HG03135 (cell line): ENCODE measurements around the gene NDEL1.

Experiments used
- ATAC-seq: cut with Tn5 transposase; IDR thresholded peaks from one replicate; pipeline ENCODE4 v1.9.1; 2021; ENCODE audit warnings: mild to moderate bottlenecking, moderate library complexity; ENCODE audit not compliant: unreplicated experiment

Gene NDEL1

DNA sequence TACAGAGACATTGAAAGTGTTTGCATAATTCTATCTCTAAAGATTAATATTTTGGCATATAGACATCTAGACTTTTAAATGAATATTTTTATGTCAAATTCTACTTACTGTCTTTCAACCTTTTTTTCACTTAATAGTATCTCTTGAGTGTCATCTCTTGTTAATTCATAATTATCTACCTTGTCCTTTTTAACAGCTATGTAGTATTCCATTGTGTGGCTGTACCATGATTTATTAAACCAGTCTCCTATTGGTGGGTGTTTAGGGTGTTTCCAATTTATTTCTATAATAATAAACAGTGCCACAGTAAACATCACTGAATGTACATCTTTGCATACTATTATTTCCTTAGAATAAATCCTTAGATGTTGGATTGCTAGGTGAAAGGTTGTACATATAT, 21.7 kb upstream of the NDEL1 start:
- no peak for ATAC-seq

DNA sequence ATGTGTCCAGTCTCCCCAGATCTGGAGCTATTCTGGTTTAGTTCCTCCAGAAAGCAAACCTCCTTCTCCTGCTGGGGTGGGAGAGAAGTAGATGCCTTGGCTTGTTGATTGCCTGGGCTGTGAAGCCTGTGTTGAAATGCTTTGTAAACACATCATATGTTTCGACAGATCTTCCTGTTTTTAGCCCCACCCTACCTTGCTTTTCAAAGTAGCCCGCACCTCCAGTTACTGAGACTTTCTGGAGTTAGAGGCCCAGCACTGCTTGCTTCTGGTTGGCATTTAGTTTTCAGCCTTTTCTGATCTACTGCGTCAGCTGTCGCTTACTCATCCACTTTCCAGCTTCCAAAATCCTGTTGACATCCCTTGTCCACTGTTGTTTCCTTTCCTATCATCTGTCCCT, 17.9 kb upstream of the NDEL1 start:
- ATAC-seq = no peak

DNA sequence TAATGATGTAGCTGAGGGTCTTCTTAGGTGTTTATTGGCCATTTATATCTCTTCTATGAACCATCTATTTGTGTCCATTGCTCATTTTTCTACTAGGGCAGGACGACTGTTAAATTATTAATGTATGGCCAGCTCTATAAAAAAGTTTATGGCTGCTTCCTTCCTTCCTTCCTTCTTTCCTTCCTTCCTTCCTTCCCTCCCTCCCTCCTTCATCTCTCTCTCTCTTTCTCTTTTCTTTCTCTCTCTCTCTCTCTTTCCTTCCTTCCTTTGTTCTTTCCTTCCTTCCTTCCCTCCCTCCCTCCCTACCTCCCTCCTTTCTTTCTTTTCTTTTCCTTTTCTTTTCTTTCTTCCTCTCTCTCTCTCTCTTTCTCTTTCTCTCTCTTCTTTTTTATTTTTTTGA, 17.2 kb upstream of the NDEL1 start:
- ATAC-seq = no peak

DNA sequence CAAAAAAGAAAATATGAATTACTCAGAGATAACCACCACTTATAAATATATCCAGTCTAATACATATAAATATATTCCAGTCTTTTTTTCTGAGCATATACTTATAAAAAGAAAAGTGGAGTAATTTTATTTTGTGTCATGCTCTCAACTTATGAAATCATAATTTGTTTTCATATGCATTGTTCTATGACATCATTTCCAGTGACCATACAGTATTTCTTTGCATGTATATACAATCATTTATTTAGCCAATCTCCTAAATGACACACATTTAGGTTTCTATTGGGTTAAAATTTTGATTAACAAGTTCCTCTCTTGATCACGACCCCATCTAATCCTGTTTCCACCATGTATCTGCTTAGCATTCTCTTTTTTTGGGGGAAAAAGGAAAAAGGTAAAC, 16.4 kb upstream of the NDEL1 start:
- ATAC-seq = no peak

DNA sequence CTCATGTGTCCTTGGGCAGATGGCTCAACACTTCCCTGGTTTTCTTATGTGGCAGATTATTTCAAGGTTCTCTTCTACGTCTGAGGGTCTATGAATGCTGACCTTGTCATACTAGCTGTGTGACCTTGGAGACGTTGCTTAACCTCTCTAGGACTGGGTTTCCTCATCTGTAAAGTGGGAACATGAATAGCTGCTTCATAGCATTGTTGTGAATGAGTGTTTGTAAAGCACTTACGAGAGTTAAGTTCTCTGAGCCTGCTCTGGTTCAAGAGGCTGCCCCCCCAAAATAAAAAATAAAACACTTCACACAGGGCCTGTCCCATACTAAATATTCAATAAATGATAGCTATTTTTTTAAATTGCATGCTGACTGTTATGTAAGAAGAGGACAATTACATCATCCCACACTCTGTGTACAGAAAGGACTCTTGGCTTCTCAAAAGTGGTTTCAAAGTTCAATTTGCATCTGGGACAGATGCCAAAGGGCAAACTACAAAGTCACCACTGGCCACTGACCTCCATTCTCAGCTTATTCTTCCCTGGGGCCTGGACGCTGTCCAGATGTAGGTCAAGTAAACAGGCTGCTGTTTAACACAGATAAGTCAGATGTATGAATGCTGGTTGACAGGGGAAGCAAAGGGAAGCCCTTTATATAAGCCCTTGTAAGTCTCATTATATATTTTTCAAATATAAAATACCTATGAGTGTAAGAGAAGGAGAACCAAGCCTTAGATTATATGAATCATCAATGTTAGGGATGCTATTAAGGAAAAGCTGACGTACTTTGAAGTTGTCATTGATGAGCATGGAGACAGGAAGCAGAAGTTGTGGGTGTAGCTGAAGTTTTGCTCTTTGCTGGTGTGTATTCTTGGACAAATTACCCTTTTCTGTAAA, 15.4 kb upstream of the NDEL1 start:
- no peak for ATAC-seq

DNA sequence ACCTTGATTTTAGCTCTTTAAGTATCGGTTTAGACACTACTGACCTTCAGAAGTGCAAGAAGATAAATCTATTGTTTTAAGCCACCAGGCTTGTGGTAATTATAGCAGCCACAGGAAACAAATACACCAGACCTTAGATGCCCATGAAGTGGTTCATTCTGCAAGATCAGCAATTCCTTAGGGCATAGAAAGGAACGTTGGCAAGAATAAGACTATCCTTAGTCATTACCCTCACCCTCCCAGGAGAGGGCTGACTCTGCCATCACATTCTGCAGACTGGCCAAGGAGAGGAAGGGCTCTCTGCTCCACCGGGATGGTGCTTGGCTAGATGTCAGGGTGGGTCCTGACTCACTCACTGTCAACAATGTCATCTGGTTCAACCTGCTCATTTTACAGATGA, 14.1 kb upstream of the NDEL1 start:
- ATAC-seq = no peak

DNA sequence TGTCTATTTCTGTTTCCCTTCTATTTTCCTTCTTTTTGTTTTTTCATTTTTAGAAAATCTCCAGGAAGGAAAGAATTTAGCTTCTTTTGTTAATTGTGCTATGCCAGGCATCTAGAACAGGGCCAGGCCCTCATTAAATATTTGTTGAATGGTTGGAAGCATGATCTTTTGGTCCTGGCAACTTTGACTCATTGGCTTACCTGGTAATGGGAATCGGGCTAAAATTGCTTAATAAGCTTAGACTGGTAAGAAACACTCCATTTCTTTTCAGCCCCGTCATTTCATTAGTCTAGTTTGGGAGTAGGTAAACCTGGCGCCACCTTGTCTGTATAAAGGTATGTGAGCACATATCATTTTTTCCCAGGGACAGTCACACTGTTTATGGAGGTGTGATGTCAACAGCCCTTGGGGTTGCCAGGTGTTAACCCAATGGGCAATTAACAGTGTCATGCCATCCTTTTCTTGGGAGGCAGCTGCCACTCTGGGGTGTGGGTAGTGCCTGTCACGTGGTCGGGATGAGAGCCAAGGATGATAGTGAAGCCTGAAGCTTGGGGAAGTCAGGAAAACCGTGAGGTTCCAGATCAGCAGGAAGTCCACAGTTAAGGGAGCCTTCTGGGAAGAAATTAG, 9.5 kb upstream of the NDEL1 start:
- no peak for ATAC-seq

DNA sequence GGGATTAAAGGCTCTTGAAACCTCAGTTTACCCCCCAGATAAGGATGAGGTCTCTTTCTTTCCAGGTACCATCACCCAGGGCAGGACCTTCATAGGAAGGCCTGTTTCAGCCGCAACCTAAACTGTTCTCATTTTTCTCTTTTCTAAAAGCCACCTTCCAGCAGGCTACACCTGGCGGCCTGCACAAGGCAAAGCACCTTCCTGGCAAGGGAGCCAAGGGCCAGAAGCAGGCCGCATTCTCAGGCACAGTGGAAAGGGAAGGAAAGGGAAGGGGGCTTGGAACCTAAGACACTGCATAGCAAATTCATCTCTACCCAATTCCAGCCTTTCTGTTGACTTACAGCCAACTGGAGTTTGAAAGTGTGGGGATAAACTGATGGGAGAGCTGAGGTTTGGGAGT, 8.9 kb upstream of the NDEL1 start:
- no peak for ATAC-seq

DNA sequence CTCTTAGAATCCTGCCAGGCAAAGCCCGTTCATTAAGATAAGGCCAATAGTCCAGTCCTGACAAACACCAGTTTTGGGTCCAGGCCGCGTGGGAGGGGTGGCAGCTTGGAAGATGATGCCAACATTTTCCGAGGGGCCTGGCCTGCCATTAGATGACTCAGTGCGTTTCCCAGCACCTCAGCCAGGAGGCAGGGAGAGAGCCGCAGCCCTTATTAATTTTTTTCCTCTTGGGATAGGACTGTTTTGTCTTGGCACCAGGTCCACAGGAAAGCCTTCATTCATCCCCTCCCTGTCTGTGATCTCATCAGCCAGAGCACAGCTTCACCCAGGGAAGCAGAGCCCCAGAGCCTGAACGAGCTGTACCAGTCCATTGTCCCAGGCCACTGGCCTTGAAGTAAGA, 4.7 kb upstream of the NDEL1 start:
- ATAC-seq = no peak

DNA sequence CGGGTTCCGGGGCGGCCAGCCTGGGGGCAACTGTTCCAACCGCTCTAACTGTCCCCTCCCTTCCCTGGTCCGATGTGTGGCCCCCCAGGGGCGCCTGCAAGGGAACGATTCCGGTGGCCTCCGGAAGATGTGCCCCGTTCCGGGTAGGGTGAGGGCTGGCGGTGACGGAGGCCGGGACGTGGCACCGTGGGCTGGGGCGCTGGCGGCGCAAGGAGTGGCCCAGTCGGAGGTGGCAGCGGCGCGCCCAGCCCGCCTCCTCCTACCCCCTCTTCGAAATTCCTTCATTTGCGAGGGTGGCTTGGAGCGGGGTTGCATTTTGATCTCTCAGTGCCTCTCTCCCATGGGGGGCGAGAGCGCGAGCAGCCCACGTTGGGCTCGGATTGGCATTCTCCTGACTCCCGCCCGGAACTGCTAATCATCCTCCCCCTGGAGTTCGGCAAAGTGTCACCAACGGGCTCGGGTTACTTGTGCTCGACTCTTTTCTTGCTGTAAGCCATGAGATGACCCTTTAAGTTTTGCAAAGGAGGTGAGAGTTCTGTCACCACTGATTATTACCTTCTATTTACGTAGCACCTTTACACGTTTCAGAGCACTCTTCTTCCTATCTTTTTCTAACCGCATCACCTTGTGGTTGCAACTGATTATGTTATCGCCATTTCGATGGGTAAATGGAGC, 622 bp downstream of the NDEL1 start:
- peak; percentile 49 for ATAC-seq

DNA sequence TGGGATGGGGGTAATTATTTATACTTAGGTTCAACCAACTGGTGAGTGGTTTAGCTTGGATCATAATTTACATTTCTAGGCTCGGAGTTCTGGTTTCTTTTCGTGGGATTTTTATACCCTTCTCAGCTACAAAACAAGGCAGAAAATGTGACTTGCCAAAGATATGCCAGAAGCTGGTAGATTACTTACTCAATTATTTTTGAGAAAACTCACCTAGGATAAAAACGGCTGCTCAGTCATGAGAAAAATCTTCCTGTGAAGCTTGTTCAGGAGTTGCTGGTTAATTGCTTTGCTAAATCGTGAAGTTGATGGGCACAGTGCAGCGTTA, 1.1 kb downstream of the NDEL1 start:
- ATAC-seq = no peak

DNA sequence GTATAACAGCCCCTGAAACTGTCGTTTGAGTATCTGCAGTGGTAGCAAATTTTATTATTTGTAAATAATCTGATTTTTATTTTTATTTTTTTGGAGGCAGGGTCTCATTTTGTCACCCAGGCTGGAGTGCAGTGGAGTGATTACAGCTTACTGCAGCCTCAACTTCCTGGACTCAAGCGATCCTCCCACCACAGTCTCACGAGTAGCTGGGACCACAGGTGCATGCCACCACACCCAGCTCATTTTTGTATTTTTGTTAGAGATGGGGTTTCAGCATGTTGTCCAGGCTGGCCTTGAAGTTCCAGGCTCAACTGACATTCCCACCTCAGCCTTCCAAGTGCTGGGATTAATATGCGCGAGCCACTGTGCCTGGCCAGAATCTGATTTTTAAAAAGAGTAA, 2.8 kb downstream of the NDEL1 start:
- ATAC-seq = no peak

DNA sequence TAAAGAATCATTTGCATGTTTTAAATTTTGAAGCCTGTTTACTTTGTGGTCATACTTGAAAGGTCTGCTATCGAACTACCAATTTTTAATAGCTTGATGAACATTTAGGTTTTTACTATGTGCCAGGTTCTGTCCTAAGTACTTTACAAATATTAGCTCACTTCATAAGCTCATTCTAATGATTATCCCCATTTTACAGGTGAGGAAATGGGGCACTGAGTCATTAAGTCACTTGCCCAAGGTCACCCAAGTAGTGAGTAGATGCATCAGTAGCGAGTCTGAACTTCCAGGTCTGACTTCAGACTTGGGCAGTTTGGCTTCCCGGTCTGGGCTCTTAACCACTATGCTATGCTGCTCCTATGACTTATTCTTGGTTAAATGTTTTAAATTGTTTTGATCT, 4.0 kb downstream of the NDEL1 start:
- no peak for ATAC-seq

DNA sequence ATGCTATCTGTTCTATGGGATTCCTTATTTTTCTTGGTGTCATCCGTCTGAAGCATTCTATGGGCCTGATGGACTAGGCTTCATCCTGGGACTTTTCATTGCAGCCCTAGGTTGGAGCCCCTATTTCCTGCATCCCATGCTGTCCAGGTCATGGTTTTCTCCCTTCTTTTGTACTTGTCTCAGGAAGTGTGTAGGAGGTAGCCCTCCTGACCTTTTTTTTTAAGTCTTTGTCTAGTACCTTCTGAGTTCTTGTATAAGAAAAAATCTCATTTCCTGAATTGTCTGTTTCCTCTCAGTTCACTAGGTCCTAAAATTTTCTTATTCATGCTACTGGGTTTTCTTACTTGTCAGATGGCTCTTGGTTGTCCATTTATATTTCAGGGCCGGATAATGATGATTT, 6.0 kb downstream of the NDEL1 start:
- ATAC-seq = no peak

DNA sequence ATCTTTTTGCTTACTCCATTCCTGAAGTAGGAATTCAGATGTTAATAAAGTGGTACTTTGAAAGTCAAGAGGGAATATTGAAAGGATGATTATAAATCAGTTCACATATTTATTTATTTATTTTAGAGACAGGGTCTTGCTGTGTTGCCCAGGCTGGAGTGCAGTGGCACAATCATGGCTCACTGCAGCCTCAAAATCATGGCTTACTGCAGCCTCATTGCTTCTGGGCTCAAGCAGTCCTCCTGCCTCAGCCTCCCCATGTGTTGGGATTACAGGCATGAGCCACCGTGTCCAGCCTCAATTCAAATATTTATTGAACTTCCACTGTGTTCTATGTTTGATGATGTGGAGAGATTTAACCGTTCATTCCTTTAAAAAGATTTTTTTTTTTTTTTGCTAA, 6.6 kb downstream of the NDEL1 start:
- ATAC-seq = no peak

DNA sequence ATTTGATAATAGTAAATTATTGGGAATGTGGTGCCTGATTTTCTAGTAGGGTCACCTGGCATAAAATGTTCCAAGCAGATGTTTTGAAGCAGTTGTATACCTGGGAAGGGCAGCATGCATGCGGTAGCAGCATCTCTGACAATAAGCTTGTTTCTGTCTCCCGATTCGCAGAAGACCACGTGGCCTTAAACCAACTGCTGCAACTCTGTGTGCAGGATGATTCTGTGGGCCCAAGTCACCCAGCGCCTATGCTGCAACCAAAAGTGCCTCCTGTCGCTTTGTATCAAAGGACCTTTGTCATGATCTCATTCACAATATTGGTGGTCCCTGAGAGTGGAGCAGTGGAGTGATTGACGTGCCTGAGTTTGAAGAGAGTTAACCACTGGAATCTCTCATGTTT, 8.1 kb downstream of the NDEL1 start:
- no peak for ATAC-seq

DNA sequence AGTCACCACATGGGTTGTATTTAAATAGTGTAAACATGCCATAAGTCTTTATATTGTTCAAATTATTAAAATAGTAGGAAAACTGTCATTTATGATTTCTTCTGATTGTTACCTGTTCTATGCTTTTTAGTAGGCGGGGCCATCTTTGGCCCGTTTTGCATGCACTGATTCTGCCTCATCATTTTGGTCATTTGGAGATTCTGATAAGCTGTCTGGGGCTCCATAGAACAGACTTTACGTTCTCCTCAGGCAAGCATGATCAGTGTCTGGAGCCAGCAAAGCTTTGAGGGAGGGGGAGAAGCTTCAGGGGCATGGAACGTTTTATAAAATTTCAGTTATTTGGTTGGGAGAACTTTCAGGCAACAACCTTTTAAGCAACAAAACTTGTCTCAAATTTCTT, 8.8 kb downstream of the NDEL1 start:
- no peak for ATAC-seq

DNA sequence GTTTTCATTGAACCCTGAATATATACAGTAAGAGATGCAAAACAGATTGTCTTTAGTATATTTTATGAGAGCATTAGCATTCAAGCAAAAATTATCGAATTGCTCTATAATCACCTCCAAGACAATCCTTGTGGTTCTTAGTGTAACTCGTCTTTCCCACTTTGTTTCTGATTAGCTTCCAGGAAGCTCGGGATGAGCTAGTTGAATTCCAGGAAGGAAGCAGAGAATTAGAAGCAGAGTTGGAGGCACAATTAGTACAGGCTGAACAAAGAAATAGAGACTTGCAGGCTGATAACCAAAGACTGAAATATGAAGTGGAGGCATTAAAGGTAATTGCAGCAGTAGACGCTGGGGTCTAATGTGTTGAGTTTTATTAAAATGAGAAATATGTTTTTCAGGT, 9.9 kb downstream of the NDEL1 start:
- no peak for ATAC-seq

DNA sequence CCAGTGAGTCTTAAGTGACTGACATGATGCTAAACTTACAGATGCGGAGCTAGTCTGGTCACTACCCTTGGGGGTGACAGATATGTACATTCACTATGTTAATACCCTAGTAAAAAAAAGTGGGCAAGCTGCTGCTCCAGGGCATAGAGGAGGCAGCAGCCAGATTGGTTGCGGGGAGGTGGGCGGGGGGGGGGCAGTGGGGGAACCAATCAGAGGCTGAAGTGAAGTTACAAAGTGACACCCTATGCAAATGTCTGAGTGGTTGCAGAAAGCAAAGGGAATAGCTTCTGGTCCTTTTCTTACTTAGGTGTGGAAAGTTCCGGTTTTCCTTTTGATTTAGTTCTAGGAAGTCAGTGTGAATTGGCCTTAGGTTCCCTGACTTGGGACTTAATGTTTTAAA, 12.1 kb downstream of the NDEL1 start:
- ATAC-seq = no peak

DNA sequence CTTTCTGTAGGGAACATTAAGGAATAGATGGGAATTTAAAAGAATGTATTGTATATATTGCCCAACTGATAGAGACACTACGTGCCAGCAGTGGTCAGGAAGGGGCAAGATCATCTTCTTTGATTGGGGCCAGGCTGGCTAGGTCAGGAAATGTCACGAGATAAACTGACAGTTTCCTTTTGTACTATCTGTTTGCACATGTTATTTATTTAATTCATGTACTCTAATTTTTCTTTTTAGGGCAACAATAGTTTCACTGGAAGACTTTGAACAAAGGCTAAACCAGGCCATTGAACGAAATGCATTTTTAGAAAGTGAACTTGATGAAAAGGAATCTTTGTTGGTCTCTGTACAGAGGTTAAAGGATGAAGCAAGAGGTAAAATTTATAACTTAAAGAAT, 12.6 kb downstream of the NDEL1 start:
- no peak for ATAC-seq

DNA sequence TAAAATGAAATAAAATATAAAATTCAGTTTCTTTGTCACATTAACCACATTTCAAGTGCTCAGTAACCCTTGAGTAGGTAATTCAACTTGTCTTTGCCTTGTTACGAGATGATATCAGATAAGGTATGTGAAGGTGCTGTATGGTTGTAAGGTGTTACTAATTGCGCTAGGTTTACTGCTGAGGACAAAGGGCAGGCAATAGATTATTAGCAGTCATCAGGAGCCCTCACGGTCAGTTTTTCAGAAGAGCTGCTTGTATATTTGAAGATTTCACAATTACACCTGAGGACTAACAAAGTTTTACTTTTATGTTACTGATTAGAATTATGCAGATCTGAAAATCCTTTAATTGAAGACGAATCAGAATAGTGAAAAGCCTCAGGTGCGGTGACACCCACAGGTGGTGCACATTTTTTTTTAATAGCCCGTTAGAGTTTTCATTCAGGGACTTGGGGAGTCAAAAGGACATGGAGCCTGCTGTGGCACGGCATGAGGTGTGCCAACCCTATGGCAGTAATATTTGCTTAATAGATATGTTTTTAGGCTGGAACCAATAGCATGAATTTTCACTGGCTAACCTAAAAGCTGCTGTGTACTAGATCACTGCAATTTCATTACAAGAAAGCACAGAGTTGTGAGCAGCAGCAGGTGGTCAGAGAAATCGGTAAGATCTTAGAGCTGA, 16.4 kb downstream of the NDEL1 start:
- no peak for ATAC-seq

DNA sequence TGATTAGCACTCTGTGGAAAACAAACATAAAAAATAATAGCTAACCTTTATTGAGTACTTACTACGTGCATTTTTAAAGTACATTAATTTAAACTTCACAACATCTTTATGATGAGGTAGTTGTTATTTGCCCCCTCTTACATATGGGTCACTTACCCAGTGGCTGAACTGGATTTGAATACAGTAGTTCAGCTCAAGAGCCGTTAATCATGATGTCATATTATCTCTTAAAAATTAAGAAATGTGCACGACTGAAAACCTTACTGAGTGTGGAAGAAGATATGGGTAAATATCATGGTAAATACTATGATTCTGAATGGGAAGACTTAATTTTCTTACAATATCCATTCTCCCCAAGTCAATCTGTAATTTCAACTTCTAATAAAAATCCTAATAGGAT, 17.6 kb downstream of the NDEL1 start:
- ATAC-seq = no peak
